Liver (tissue), 9 donors: ENCODE data around the gene APPL2. TPM values are rescaled to one million over a fixed set of nuclear protein-coding genes. Genes with fewer than 3 reads are reported as not detected.

Experiments
- DNase-seq: peaks from one replicate; pipeline ENCODE4 v3.0.0-alpha.2; 2017; ENCODE audit warnings: low spot score
- H3K27ac ChIP-seq, 2 donors: one replicate each; pipeline ENCODE4 v1.7.0; 2013; ENCODE audit warnings: inconsistent platforms in 2 of 2, low read length in 2 of 2, control low read depth in 1 of 2, low read depth in 1 of 2, mild to moderate bottlenecking in 1 of 2
- H3K27me3 ChIP-seq, 4 donors: one replicate each; pipeline versions ENCODE4 v1.6.1 to v1.7.0; 2013; ENCODE audit warnings: low read length in 3 of 4, inconsistent platforms in 1 of 4, mild to moderate bottlenecking in 1 of 4, moderate library complexity in 1 of 4; ENCODE audit not compliant: control insufficient read depth in 4 of 4, insufficient read depth in 4 of 4
- H3K36me3 ChIP-seq, 4 donors: one replicate each; pipeline versions ENCODE4 v1.6.1 to v1.7.0; 2013; ENCODE audit warnings: low read length in 3 of 4, mild to moderate bottlenecking in 3 of 4, low read depth in 1 of 4, moderate library complexity in 1 of 4; ENCODE audit not compliant: control insufficient read depth in 4 of 4, insufficient read depth in 3 of 4
- H3K4me1 ChIP-seq, 4 donors: one replicate each; pipeline versions ENCODE4 v1.6.1 to v1.7.0; 2013; ENCODE audit warnings: low read length in 3 of 4, mild to moderate bottlenecking in 3 of 4, moderate library complexity in 1 of 4; ENCODE audit not compliant: control insufficient read depth in 4 of 4, insufficient read depth in 4 of 4
- H3K4me3 ChIP-seq, 3 donors: one replicate each; pipeline versions ENCODE4 v1.6.1 to v1.7.0; 2013; ENCODE audit warnings: low read length in 3 of 3, control low read depth in 1 of 3, low read depth in 1 of 3, mild to moderate bottlenecking in 1 of 3
- H3K9ac ChIP-seq, 2 donors: one replicate each; pipeline ENCODE4 v1.7.0; 2013; ENCODE audit warnings: low read length in 2 of 2, mild to moderate bottlenecking in 2 of 2, moderate library complexity in 2 of 2, control low read depth in 1 of 2, low read depth in 1 of 2
- H3K9me3 ChIP-seq, 4 donors: one replicate each; pipeline versions ENCODE4 v1.6.1 to v1.7.0; 2013; ENCODE audit warnings: low read length in 3 of 4; ENCODE audit not compliant: control insufficient read depth in 4 of 4
- ATF3 ChIP-seq: IDR thresholded peaks from 2 replicates; pipeline ENCODE4 v1.6.1; 2016; ENCODE audit warnings: antibody characterized with exemption
- CTCF ChIP-seq: fragments of 150-350 bp; IDR thresholded peaks from 2 replicates; pipeline ENCODE4 v1.5.1; 2017; ENCODE audit warnings: improper control_type of control experiment, low read depth, low read length; ENCODE audit not compliant: missing input control
- EGR1 ChIP-seq, 2 donors: IDR thresholded peaks; 2 replicates each; pipeline ENCODE4 v1.6.1; 2016 to 2018; ENCODE audit warnings: antibody characterized with exemption in 2 of 2, low read depth in 2 of 2
- FOXA1 ChIP-seq: IDR thresholded peaks from 2 replicates; pipeline ENCODE4 v1.6.1; 2016; ENCODE audit warnings: antibody characterized with exemption
- GABPA ChIP-seq, 2 donors: IDR thresholded peaks in 1 of 2; conservative IDR thresholded peaks in 1 of 2; 2 replicates each; pipeline ENCODE4 v1.6.1; 2016; ENCODE audit warnings: antibody characterized with exemption in 2 of 2, mild to moderate bottlenecking in 1 of 2, moderate library complexity in 1 of 2
- HNF4A ChIP-seq, 2 donors: conservative IDR thresholded peaks; 2 replicates each; pipeline ENCODE4 v1.6.1; 2016; ENCODE audit warnings: antibody characterized with exemption in 2 of 2, mild to moderate bottlenecking in 2 of 2
- JUND ChIP-seq, 2 donors: IDR thresholded peaks; 2 replicates each; pipeline ENCODE4 v1.6.1; 2016; ENCODE audit warnings: antibody characterized with exemption in 2 of 2
- RAD21 ChIP-seq, 2 donors: IDR thresholded peaks; 2 replicates each; pipeline ENCODE4 v1.6.1; 2016; ENCODE audit warnings: antibody characterized with exemption in 2 of 2, mild to moderate bottlenecking in 2 of 2
- RXRA ChIP-seq, 2 donors: IDR thresholded peaks; 2 replicates each; pipeline ENCODE4 v1.6.1; 2017 to 2018; ENCODE audit warnings: antibody characterized with exemption in 2 of 2, mild to moderate bottlenecking in 1 of 2
- SP1 ChIP-seq: IDR thresholded peaks from 2 replicates; pipeline ENCODE4 v1.6.1; 2018; ENCODE audit warnings: antibody characterized with exemption, mild to moderate bottlenecking
- TAF1 ChIP-seq: conservative IDR thresholded peaks from 2 replicates; pipeline ENCODE4 v1.6.1; 2016; ENCODE audit warnings: antibody characterized with exemption, mild to moderate bottlenecking
- YY1 ChIP-seq: IDR thresholded peaks from 2 replicates; pipeline ENCODE4 v1.6.1; 2016; ENCODE audit warnings: antibody characterized with exemption, mild to moderate bottlenecking
- WGBS: extraction: QIAGEN DNeasy Blood & Tissue Kit; methylation state at CpG from one replicate; pipeline ENCODE4 v1.1.7; 2013; 5-methylcytosine and 5-hydroxymethylcytosine counted together
- polyA plus RNA-seq, 2 donors: library from polyadenylated mRNA; stranded (reverse) in 1 of 2; unstranded in 1 of 2; fragments of 200-250 nt in 1 of 2; fragments of >200 nt in 1 of 2; fragmentation: Nextera tagmentation in 1 of 2; extraction: Ambion mirVana in 1 of 2; gene quantifications; one replicate each; pipeline versions ENCODE4 v1.2.1 to v1.2.3, GENCODE V29; 2013 to 2015
- total RNA-seq, 2 donors: library from RNA; depleted of rRNA; stranded (reverse); fragments of >200 nt; gene quantifications; one replicate each; pipeline ENCODE4 v1.2.3, GENCODE V29; 2014
- TF ChIP-seq, protein P1 (sequence below): IDR thresholded peaks from 2 replicates; pipeline ENCODE4 v1.6.1; 2016; ENCODE audit warnings: antibody characterized with exemption
- donor health status: healthy.
- donor health status: healthy.
- donor health status: healthy.
- donor health status: healthy.
- donor health status: healthy.

Gene APPL2
- total and polyA plus RNA-seq, 4 donors = 7.1 to 21.2 (median 12.7) TPM

DNA sequence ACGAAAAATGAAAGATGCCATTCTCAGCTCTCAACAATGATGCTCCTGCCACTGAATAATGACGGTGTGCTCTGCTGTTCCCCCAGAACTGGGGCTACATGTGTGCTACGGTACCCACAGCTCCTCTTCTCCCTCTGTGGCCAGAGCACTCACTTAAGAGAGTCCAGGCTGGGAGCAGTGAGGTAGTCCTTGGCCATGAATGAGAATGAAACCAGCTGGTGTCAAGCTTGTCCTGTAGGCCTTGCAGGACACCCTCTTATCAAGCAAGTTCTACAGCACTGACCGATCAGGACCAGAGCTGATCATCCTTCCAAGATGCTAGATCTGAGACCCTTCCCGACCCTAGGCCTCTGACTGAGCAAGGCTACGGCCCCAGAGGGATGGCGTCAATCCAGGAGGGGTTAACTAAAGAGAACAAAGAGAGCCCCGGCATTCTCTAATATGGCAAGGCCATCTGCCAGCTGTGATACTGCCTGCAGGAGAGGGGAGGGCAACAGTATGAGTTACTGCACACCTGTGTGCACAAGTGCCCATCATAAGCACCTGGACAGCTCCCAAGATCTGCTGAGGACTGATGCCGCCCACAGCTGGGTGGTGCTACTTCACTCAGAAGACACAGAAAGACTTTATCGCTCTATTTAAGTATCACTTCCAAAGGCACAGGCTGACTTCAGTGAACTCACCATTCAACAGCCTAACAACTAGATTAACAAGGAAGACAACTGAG is 30.5 kb downstream of the APPL2 start:
- no peak overlapping the region for H3K4me3 ChIP-seq

DNA sequence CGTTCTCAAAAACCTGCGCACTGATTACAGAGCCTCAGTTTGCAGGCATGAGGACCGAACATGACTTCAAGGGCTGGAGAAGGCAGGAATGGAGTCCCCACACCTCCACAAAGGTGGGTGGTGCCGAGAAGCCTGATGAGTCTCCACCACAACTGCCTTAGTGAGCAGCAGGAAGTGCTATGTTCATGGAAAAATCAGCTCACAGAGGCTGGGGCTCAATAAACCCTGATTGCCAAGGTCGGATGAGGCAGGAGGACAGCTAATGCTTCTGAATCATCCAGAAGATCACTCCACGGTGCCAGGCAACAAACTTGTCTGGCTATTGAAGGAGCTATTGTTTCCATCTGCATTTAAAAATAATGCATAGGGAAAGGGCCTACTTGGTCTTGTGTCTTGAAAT is 31.1 kb downstream of the APPL2 start:
- no peak for DNase-seq
- 91% methylated on average over 6 of the region's 6 CpGs for WGBS
- no peak overlapping the region for H3K27ac ChIP-seq
- peaks cover 5 to 8% (median 7%) of the 10 kb centered on the region in 4 donors for H3K4me1 ChIP-seq
- TF ChIP-seq HNF4A (conservative IDR thresholded peaks at IDR 0.05) (no peak), EGR1 (IDR thresholded peaks at IDR 0.05; ENCODE audit: low read depth in 2 of 2) (no peak), RXRA (IDR thresholded peaks at IDR 0.05) (no peak), SP1 (no peak), RAD21 (IDR thresholded peaks at IDR 0.05) (no peak), TAF1 (no peak), CTCF (no peak)
- TF ChIP-seq, protein P1, sequence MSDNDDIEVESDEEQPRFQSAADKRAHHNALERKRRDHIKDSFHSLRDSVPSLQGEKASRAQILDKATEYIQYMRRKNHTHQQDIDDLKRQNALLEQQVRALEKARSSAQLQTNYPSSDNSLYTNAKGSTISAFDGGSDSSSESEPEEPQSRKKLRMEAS = no peak
- H3K36me3 ChIP-seq = peaks cover 1 to 46% (median 15%) of the 10 kb centered on the region in 4 donors
- H3K9ac ChIP-seq = no peak overlapping the region
- H3K9me3 ChIP-seq = no peaks in the 10 kb centered on the region
- no peak overlapping the region for H3K4me3 ChIP-seq
- no peaks in the 10 kb centered on the region for H3K27me3 ChIP-seq

More for the DNA sequence above, 30.5 kb downstream of the APPL2 start:
- Histone ChIP-seq H3K27me3 (no peaks in the 10 kb centered on the region), H3K4me1 (peaks cover 5 to 8% (median 7%) of the 10 kb centered on the region in 4 donors), H3K9me3 (no peaks in the 10 kb centered on the region), H3K27ac (no peak overlapping the region), H3K36me3 (peaks cover 1 to 47% (median 16%) of the 10 kb centered on the region in 4 donors), H3K9ac (no peak overlapping the region)
- DNase-seq = no peak
- 86% methylated on average over 10 of the region's 10 CpGs for WGBS
- TF ChIP-seq FOXA1 (no peak), ATF3 (no peak), RAD21 (IDR thresholded peaks at IDR 0.05) (no peak), JUND (IDR thresholded peaks at IDR 0.05) (no peak), TAF1 (no peak)

DNA sequence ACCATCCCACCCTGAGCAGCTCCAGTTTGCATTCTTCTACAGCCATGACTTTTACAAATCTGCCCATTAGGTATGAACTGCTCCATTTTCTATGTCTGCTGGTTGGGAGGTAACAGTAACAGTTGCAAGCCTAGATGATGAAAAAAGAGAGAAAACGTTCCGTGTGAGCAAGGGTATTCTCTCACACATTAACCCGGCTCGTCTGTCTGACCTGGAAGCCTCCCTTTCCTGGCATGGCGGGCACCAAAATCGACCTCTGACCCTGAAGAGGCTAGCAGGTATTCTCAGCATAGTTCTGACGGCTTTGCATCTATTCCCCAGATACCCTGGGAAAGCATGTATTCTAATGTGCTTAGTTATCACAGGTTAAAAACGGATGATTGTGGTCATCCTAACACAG is 31.8 kb downstream of the APPL2 start:
- 83% methylated on average over 8 of the region's 8 CpGs for WGBS
- Histone ChIP-seq H3K27ac (no peak overlapping the region), H3K36me3 (peaks cover 1 to 48% (median 15%) of the 10 kb centered on the region in 4 donors)

More for the DNA sequence above, 31.8 kb downstream of the APPL2 start:
- peaks cover 5 to 8% (median 7%) of the 10 kb centered on the region in 4 donors for H3K4me1 ChIP-seq
- TF ChIP-seq YY1 (no peak), GABPA (IDR thresholded peaks at IDR 0.05 in 1 of 2, conservative IDR thresholded peaks at IDR 0.05 in 1 of 2) (no peak), CTCF (no peak), HNF4A (conservative IDR thresholded peaks at IDR 0.05) (no peak), JUND (IDR thresholded peaks at IDR 0.05) (no peak), ATF3 (no peak)
- TF ChIP-seq, protein P1 = no peak
- no peak for DNase-seq
- no peaks in the 10 kb centered on the region for H3K9me3 ChIP-seq
- no peak overlapping the region for H3K4me3 ChIP-seq
- no peaks in the 10 kb centered on the region for H3K27me3 ChIP-seq
- no peak overlapping the region for H3K9ac ChIP-seq
